H4 (cell line): ENCODE data around the gene KCTD18. TPM values are rescaled to one million over a fixed set of nuclear protein-coding genes. Genes with fewer than 3 reads are reported as not detected.

Experiments
- total RNA-seq: library from RNA; depleted of rRNA; stranded (reverse); fragments of >200 nt; shearing (Covaris generic); gene quantifications from 2 replicates; pipeline ENCODE4 v1.2.3, GENCODE V29; 2014; rRNA removed

KCTD18 gene
- total RNA-seq, 1 experiment from 2014 or later: 15.9 TPM

Other genes with a start within 250 kb of the KCTD18 start
- gene SPATS2L, start 203.4 kb downstream of the KCTD18 start, total RNA-seq: 55.5 and 68.1 TPM in 2 replicates
- 7.0 and 10.8 TPM in 2 replicates for gene SGO2, start 16.1 kb upstream of the KCTD18 start, total RNA-seq
- 0.06 and 3.3 TPM in 2 replicates for gene AOX1, start 75.9 kb upstream of the KCTD18 start, total RNA-seq